Hepatocyte (in vitro differentiated cells): ENCODE results near the gene C19orf81. TPM values are rescaled to one million over a fixed set of nuclear protein-coding genes. Genes with fewer than 3 reads are reported as not detected.
A peak's percentile ranks its signal among the peaks of the same experiment; 100 is the strongest.

ENCODE experiments used
- DNase-seq: peaks from one replicate; pipeline ENCODE4 v3.0.0-alpha.2; 2016; ENCODE audit warnings: low spot score
- H2AFZ ChIP-seq: fragments of 200-600 bp; sonication (generic); 2 replicates; pipeline ENCODE4 v1.6.0; 2016; ENCODE audit warnings: antibody characterized with exemption, mild to moderate bottlenecking
- H3K27ac ChIP-seq: fragments of 200-600 bp; sonication (generic); 2 replicates; pipeline ENCODE4 v1.5.1; 2016; ENCODE audit warnings: mild to moderate bottlenecking
- H3K27me3 ChIP-seq: fragments of 200-600 bp; sonication (generic); 2 replicates; pipeline ENCODE4 v1.6.1; 2016
- H3K36me3 ChIP-seq: fragments of 200-600 bp; sonication (generic); replicated peaks from 2 replicates; pipeline ENCODE4 v1.5.1; 2016; ENCODE audit warnings: low read depth; ENCODE audit not compliant: insufficient read depth
- H3K4me1 ChIP-seq: fragments of 200-600 bp; sonication (generic); 2 replicates; pipeline ENCODE4 v1.5.1; 2016; ENCODE audit warnings: mild to moderate bottlenecking, moderate library complexity; ENCODE audit not compliant: insufficient read depth
- H3K4me2 ChIP-seq: fragments of 200-600 bp; sonication (generic); 2 replicates; pipeline ENCODE4 v1.6.0; 2016
- H3K4me3 ChIP-seq: fragments of 200-600 bp; sonication (generic); 2 replicates; pipeline ENCODE4 v1.5.1; 2016; ENCODE audit warnings: mild to moderate bottlenecking
- H3K79me2 ChIP-seq: fragments of 200-600 bp; sonication (generic); 2 replicates; pipeline ENCODE4 v1.6.0; 2017; ENCODE audit warnings: mild to moderate bottlenecking
- H3K9me2 ChIP-seq: fragments of 200-600 bp; sonication (generic); replicated peaks from 2 replicates; pipeline ENCODE4 v1.6.0; 2017; ENCODE audit warnings: mild to moderate bottlenecking; ENCODE audit not compliant: insufficient read depth
- H3K9me3 ChIP-seq: fragments of 200-600 bp; sonication (generic); 2 replicates; pipeline ENCODE4 v1.5.1; 2016; ENCODE audit warnings: low read depth, mild to moderate bottlenecking
- H4K20me1 ChIP-seq: fragments of 200-600 bp; sonication (generic); 2 replicates; pipeline ENCODE4 v1.6.0; 2016; ENCODE audit warnings: mild to moderate bottlenecking; ENCODE audit not compliant: insufficient read depth, poor library complexity, severe bottlenecking
- EZH2 ChIP-seq: fragments of 200-600 bp; sonication (generic); IDR thresholded peaks from 2 replicates; pipeline ENCODE4 v1.6.1; 2016; ENCODE audit warnings: antibody characterized with exemption, mild to moderate bottlenecking, borderline replicate concordance
- EZH2phosphoT487 ChIP-seq: fragments of 200-600 bp; sonication (generic); IDR thresholded peaks from one replicate; pipeline ENCODE4 v1.6.1; 2018; ENCODE audit warnings: antibody characterized with exemption, mild to moderate bottlenecking, low read depth, moderate library complexity; ENCODE audit not compliant: unreplicated experiment, severe bottlenecking
- WGBS: methylation state at CpG from one replicate; pipeline ENCODE4 v1.1.6; 2016; ENCODE audit warnings: low lambda C conversion rate; ENCODE audit errors: missing lambda C conversion rate; 5-methylcytosine and 5-hydroxymethylcytosine counted together
- polyA plus RNA-seq: library from polyadenylated mRNA; unstranded; fragments of >200 nt; fragmentation: Nextera tagmentation; extraction: Ambion mirVana; gene quantifications from 2 replicates; pipeline ENCODE4 v1.2.1, GENCODE V29; 2016
- total RNA-seq: library from RNA; depleted of rRNA; stranded (reverse); fragments of >200 nt; gene quantifications from 2 replicates; pipeline ENCODE4 v1.2.3, GENCODE V29; 2014
- TF ChIP-seq, protein P1 (sequence below): fragments of 200-600 bp; sonication (generic); IDR thresholded peaks from 2 replicates; pipeline ENCODE4 v1.5.1; 2016; ENCODE audit warnings: antibody characterized with exemption, mild to moderate bottlenecking; ENCODE audit not compliant: poor library complexity

The C19orf81 gene
- total and polyA plus RNA-seq, 2 experiments from 2014 or later = 4.1 to 12.4 TPM

DNA sequence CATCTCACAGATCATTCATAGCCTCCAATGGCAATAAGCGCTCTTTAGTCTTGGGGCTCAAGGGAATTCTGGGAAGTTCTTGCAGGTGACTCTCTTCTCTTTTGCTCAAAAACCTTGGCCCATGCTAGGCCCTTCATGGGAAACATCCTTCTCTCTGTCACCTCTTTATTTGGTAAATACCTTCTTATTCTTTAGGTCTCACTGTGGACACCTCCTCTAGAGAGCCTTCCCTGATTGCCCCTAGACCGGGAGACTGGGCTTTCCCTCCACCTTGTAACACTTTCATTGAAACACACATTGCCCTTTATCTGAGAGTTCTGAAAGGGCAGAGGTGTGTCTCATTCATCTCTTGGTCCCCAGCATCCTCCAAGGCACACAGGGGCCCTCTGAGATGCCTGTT lies 1.9 kb downstream of the C19orf81 start:
- Histone ChIP-seq H3K27me3 (no peaks in the 10 kb centered on the region), H3K79me2 (no peaks in the 10 kb centered on the region), H3K4me2 (no peak overlapping the region), H3K4me1 (no peaks in the 10 kb centered on the region), H4K20me1 (no peaks in the 10 kb centered on the region), H3K4me3 (no peak overlapping the region), H3K27ac (no peak overlapping the region), H2AFZ (no peak overlapping the region), H3K9me3 (no peaks in the 10 kb centered on the region), H3K9me2 (no peaks in the 10 kb centered on the region), H3K36me3 (no peaks in the 10 kb centered on the region)
- DNase-seq = no peak
- 85% methylated on average over 2 of the region's 2 CpGs for WGBS
- TF ChIP-seq EZH2phosphoT487 (no peak), EZH2 (no peak)
- TF ChIP-seq, protein P1, sequence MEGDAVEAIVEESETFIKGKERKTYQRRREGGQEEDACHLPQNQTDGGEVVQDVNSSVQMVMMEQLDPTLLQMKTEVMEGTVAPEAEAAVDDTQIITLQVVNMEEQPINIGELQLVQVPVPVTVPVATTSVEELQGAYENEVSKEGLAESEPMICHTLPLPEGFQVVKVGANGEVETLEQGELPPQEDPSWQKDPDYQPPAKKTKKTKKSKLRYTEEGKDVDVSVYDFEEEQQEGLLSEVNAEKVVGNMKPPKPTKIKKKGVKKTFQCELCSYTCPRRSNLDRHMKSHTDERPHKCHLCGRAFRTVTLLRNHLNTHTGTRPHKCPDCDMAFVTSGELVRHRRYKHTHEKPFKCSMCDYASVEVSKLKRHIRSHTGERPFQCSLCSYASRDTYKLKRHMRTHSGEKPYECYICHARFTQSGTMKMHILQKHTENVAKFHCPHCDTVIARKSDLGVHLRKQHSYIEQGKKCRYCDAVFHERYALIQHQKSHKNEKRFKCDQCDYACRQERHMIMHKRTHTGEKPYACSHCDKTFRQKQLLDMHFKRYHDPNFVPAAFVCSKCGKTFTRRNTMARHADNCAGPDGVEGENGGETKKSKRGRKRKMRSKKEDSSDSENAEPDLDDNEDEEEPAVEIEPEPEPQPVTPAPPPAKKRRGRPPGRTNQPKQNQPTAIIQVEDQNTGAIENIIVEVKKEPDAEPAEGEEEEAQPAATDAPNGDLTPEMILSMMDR = no peak

DNA sequence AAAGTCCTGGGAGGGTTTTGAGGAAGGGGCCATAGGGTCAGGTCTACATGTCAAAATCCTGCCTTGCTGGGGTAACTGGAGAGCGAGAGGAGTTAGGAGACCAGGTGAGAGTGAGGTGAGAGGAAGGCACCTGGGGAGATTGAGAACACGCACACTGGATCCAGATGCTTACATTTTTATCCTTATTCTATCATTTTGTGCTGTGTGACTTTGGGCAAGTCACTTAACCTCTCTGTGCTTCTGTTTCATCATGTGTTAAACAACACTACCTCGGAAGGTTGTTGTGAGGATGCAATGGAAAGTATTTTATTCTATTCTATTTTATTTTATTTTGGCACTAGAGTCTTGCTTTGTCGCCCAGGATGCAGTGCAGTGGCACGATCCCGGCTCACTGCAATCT lies 3.5 kb downstream of the C19orf81 start:
- 84% methylated on average over 6 of the region's 6 CpGs for WGBS
- H2AFZ ChIP-seq = no peak overlapping the region
- H3K36me3 ChIP-seq = no peaks in the 10 kb centered on the region
- no peaks in the 10 kb centered on the region for H3K27me3 ChIP-seq
- no peaks in the 10 kb centered on the region for H3K9me3 ChIP-seq
- no peak overlapping the region for H3K4me3 ChIP-seq
- no peak overlapping the region for H3K27ac ChIP-seq
- H4K20me1 ChIP-seq = no peaks in the 10 kb centered on the region
- no peaks in the 10 kb centered on the region for H3K79me2 ChIP-seq
- DNase-seq = no peak
- no peaks in the 10 kb centered on the region for H3K9me2 ChIP-seq
- H3K4me2 ChIP-seq = no peak overlapping the region
- no peaks in the 10 kb centered on the region for H3K4me1 ChIP-seq
- TF ChIP-seq EZH2phosphoT487 (no peak), EZH2 (no peak)
- TF ChIP-seq, protein P1 = no peak

DNA sequence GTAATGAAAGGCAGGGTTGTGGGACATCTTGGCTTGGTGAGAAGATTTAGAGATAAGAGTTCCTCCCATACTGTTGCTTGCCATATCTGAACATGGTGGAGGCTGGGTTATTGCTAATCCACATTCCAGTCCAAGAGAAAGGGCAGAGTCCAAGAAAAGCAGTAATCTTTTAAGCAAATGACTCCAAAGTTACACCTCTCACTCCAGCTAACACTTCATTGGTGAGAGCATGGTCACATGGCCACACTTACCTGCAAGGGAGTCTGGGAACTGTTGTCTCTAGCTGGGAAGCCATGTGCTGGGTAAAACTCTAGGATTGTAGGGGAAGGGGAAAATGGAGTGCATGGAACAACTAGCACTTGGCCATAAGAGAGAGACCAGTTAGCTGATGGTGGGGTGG lies 5.6 kb downstream of the C19orf81 start:
- H2AFZ ChIP-seq = no peak overlapping the region
- peak; percentile 52 for DNase-seq
- no peaks in the 10 kb centered on the region for H3K9me2 ChIP-seq
- H4K20me1 ChIP-seq = no peaks in the 10 kb centered on the region
- no peaks in the 10 kb centered on the region for H3K36me3 ChIP-seq
- no peaks in the 10 kb centered on the region for H3K79me2 ChIP-seq
- H3K4me3 ChIP-seq = no peak overlapping the region
- H3K27me3 ChIP-seq = no peaks in the 10 kb centered on the region
- no peak overlapping the region for H3K27ac ChIP-seq
- TF ChIP-seq, protein P1 = no peak
- TF ChIP-seq EZH2 (no peak), EZH2phosphoT487 (no peak)
- H3K9me3 ChIP-seq = no peaks in the 10 kb centered on the region
- no peaks in the 10 kb centered on the region for H3K4me1 ChIP-seq
- no peak overlapping the region for H3K4me2 ChIP-seq

DNA sequence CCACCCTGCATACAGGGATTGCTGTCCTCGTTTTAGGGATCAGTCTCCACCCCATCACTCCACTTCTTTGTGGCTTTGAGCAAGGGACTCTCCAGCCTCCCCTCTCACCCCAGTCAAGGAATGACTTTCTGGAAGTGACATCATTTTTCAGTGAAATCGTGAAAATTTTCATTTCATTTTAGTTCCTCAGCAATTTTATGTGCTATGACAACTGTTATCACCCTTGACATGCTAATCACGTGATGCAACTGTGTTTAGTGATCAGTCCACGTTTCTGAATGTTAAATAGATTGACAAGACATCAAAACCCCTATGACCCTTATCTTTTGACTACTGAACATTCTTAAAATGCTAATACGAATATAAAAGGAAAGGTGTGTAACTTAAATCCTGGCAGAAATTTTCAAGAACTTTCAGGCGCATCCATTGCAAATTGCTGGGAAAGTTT lies 8.0 kb downstream of the C19orf81 start:
- Histone ChIP-seq H3K9me3 (no peaks in the 10 kb centered on the region), H3K4me3 (no peak overlapping the region), H3K4me1 (no peaks in the 10 kb centered on the region), H3K27me3 (no peaks in the 10 kb centered on the region), H3K9me2 (no peaks in the 10 kb centered on the region), H3K4me2 (peak overlapping the region; percentile 72), H2AFZ (peak overlapping the region; percentile 47), H3K79me2 (no peaks in the 10 kb centered on the region), H3K36me3 (no peaks in the 10 kb centered on the region), H3K27ac (peak overlapping the region; percentile 88), H4K20me1 (no peaks in the 10 kb centered on the region)
- TF ChIP-seq EZH2phosphoT487 = no peak
- TF ChIP-seq EZH2 = no peak
- TF ChIP-seq, protein P1 = no peak
- WGBS = 73% methylated on average over 6 of the region's 6 CpGs
- DNase-seq = no peak
